Calu3 (cell line): Measurements from ENCODE around the gene DGKI. TPM values are rescaled to one million over a fixed set of nuclear protein-coding genes. Genes with fewer than 3 reads are reported as not detected.

Source experiments
- BruUV-seq: library from RNA; stranded (reverse); fragments of 400-500 nt; replicated peaks from 2 replicates; lab custom pipeline; 2021; lab: Mats Ljungman, UMichigan
- CTCF ChIA-PET: fragments of 300-600 bp; sonication (Branson Sonifier 250); formaldehyde crosslinking; loops from one replicate; lab custom pipeline; 2022; ENCODE audit warnings: antibody characterized with exemption; lab: Charles Lee
- DNase-seq: peaks from one replicate; pipeline ENCODE4 v3.0.0; 2022
- H3K27ac Mint-ChIP-seq: one replicate; pipeline ENCODE4 v1.8.0; 2022; ENCODE audit warnings: mixed read lengths; ENCODE audit not compliant: unreplicated experiment
- H3K27me3 Mint-ChIP-seq: one replicate; pipeline ENCODE4 v1.8.0; 2022; ENCODE audit warnings: mixed read lengths; ENCODE audit not compliant: unreplicated experiment
- H3K36me3 Mint-ChIP-seq: one replicate; pipeline ENCODE4 v1.8.0; 2022; ENCODE audit warnings: mild to moderate bottlenecking, moderate library complexity, mixed read lengths; ENCODE audit not compliant: insufficient read depth, unreplicated experiment
- H3K4me1 Mint-ChIP-seq: one replicate; pipeline ENCODE4 v1.8.0; 2022; ENCODE audit warnings: mild to moderate bottlenecking, low read depth, mixed read lengths; ENCODE audit not compliant: unreplicated experiment
- H3K4me3 Mint-ChIP-seq: one replicate; pipeline ENCODE4 v1.8.0; 2022; ENCODE audit warnings: mild to moderate bottlenecking, low read depth, moderate library complexity, mixed read lengths; ENCODE audit not compliant: unreplicated experiment
- H3K9me3 Mint-ChIP-seq: one replicate; pipeline ENCODE4 v1.8.0; 2022; ENCODE audit warnings: low read depth, mixed read lengths; ENCODE audit not compliant: unreplicated experiment
- intact Hi-C: fragments of 100-400 bp; cut with micrococcal nuclease; formaldehyde crosslinking; loops from one replicate; pipeline ENCODE4 v1.10.0; 2022; ENCODE audit not compliant: unreplicated experiment
- total RNA-seq: library from RNA; stranded (reverse); gene quantifications from 2 replicates; pipeline ENCODE4 v1.2.3, GENCODE V29; 2022
- TF ChIP-seq, protein P1 (sequence below): fragments of 200-600 bp; IDR thresholded peaks from one replicate; pipeline ENCODE4 v1.8.0; 2022; ENCODE audit warnings: antibody characterized with exemption; ENCODE audit not compliant: unreplicated experiment

DGKI gene
- total RNA-seq, 1 experiment from 2014 or later = not detected

DNA sequence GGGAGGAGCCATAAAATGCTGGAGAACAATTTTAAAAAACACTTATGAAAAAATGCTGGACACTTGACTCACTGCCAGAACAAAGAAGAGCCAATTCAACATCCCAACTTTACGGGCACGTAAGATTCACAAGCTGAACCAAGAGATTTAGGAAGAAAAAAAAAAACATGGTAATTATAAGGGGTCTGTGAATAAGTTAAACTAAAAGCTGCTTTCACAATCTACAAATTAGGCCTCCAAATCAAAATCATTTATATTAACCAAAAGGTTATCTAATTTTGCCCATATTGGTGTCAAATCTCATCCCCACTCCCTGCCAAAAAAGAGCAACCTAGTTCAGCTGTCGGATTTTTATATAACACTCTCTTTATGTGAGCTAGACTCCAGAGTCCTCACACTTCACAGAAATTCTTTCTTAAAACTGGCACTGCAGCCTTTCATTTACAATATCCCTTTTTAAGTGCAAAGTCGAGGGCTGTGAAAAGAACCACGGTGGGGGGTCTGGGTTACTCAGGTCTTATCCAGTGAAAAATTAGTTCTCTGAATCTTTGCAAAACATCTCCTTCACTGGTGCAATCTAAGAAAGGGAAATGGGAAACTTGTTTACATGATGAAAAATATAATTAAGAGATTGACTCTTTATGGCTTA lies 30.4 kb upstream of the DGKI start:
- intact Hi-C loops = no loop called here
- peaks cover 10% of the 10 kb centered on the region for H3K36me3 Mint-ChIP-seq
- H3K4me3 Mint-ChIP-seq = no peak overlapping the region
- BruUV-seq = no TSS peak
- TF ChIP-seq, protein P1, sequence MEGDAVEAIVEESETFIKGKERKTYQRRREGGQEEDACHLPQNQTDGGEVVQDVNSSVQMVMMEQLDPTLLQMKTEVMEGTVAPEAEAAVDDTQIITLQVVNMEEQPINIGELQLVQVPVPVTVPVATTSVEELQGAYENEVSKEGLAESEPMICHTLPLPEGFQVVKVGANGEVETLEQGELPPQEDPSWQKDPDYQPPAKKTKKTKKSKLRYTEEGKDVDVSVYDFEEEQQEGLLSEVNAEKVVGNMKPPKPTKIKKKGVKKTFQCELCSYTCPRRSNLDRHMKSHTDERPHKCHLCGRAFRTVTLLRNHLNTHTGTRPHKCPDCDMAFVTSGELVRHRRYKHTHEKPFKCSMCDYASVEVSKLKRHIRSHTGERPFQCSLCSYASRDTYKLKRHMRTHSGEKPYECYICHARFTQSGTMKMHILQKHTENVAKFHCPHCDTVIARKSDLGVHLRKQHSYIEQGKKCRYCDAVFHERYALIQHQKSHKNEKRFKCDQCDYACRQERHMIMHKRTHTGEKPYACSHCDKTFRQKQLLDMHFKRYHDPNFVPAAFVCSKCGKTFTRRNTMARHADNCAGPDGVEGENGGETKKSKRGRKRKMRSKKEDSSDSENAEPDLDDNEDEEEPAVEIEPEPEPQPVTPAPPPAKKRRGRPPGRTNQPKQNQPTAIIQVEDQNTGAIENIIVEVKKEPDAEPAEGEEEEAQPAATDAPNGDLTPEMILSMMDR = no peak
- no peak overlapping the region for H3K27ac Mint-ChIP-seq
- CTCF ChIA-PET = no interaction called here
- H3K27me3 Mint-ChIP-seq = no peaks in the 10 kb centered on the region
- DNase-seq = no peak
- peaks cover 3% of the 10 kb centered on the region for H3K4me1 Mint-ChIP-seq
- H3K9me3 Mint-ChIP-seq = no peaks in the 10 kb centered on the region

DNA sequence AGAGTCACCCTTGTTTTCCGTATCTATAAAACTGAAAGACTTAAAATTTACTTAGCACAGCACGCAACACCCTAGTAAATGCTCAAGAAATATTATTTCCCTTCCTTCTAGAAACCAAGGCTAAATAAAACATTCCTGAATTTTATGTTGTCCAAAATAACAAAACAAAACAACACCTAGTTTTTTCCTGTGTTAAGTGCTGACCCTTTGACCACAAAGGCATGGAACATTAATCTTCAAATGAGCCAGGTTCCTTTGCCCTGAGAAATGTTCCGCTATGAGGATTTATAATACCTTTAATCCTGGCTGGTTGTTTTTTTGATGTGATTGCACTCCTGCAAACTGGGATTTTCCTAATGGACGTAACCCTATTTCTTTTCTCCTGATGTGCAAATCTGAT lies 29.0 kb upstream of the DGKI start:
- Mint-ChIP-seq H3K9me3 (no peaks in the 10 kb centered on the region), H3K36me3 (peaks cover 10% of the 10 kb centered on the region), H3K4me1 (no peaks in the 10 kb centered on the region), H3K4me3 (no peak overlapping the region), H3K27ac (no peak overlapping the region), H3K27me3 (no peaks in the 10 kb centered on the region)
- TF ChIP-seq, protein P1 = no peak
- no peak for DNase-seq
- CTCF ChIA-PET = no interaction called here
- BruUV-seq = TSS peak; percentile 8
- intact Hi-C loops = no loop called here

DNA sequence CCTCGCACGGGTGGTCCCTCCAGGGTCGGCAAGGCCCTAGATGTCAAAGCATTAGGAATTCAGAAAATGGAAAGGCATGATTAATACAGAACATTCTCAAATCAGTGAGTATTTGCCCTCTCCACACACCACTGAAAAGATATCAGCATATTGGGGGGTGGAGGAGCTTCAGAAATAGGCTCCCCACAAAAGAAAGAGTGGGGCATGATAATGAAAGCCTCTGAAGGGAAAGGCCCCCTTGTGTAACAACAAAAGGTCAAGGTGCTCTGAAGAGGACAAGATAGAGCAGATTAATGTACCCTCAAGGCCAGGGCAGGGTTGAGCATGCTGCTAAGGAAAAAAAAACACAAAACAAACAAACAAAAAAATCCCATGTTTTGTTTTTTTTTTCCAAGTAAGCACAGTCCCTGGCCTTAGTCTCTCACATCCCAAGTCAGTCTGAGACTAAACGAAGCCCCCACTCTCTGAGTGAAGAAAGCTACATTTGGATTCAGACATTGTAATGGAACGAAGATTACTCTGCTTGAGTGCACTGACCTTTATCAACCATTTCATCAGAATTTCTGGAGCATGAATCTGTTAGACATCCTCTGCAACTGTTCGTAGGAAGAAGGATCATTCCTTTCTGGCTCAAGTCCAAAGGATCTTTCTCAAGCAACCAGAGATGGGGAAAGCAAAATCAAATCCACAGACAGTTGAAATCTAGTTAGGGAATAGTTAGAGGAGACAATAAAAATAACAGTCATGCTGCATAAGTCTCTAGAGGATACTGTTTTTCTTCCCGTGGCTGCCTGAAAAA lies 27.4 kb upstream of the DGKI start:
- H3K27ac Mint-ChIP-seq = no peak overlapping the region
- DNase-seq = no peak
- TF ChIP-seq, protein P1 = no peak
- no peaks in the 10 kb centered on the region for H3K27me3 Mint-ChIP-seq
- CTCF ChIA-PET = no interaction called here
- no peaks in the 10 kb centered on the region for H3K9me3 Mint-ChIP-seq
- no TSS peak for BruUV-seq
- H3K4me1 Mint-ChIP-seq = no peaks in the 10 kb centered on the region
- intact Hi-C loops = no loop called here
- peaks cover 1% of the 10 kb centered on the region for H3K36me3 Mint-ChIP-seq
- no peak overlapping the region for H3K4me3 Mint-ChIP-seq

DNA sequence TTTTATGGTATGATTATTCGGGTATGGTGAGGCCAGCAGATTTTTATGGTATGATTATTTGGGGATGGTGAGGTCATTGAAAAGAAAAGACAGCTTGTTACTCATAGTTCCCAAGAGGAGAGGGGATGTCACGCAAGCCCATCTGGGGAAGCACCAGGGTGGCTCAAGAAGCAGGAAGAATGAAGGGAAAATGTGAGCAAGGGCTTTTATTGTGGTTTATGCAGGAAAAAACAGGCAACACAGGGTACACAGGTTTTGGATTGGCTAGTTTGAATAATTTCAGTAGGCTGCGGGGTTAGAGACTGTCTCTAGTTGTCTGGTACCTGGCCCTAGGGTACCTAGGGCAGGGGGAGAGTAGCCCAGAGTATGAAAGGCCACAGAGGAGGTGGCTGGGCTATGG lies 26.8 kb upstream of the DGKI start:
- TF ChIP-seq, protein P1 = no peak
- no peaks in the 10 kb centered on the region for H3K4me1 Mint-ChIP-seq
- H3K9me3 Mint-ChIP-seq = no peaks in the 10 kb centered on the region
- intact Hi-C loops = no loop called here
- H3K36me3 Mint-ChIP-seq = no peaks in the 10 kb centered on the region
- CTCF ChIA-PET = no interaction called here
- H3K4me3 Mint-ChIP-seq = no peak overlapping the region
- no peaks in the 10 kb centered on the region for H3K27me3 Mint-ChIP-seq
- no TSS peak for BruUV-seq
- no peak overlapping the region for H3K27ac Mint-ChIP-seq
- DNase-seq = no peak
